HG03457 (cell line): ENCODE results near the gene DUSP7.
"Not testable (repeated sequence)": the region's sequence is repeated elsewhere in the genome, so short reads cannot be mapped to it uniquely, and the experiment has no call there.

ENCODE experiments used
- ATAC-seq: cut with Tn5 transposase; IDR thresholded peaks from one replicate; pipeline ENCODE4 v1.9.1; 2021; ENCODE audit warnings: moderate number of reproducible peaks; ENCODE audit not compliant: unreplicated experiment

DUSP7 gene

GRCh38 chr3:52049503-52049902 lies 6.9 kb downstream of the DUSP7 start:
- no peak for ATAC-seq

- no peak for ATAC-seq
Measured at GRCh38 chr3:52047295-52047960, 8.9 kb downstream of the DUSP7 start.

- no peak for ATAC-seq
Measured at GRCh38 chr3:52046902-52047239, 9.5 kb downstream of the DUSP7 start.

- ATAC-seq: no peak
Measured at GRCh38 chr3:52046186-52046901, 10.0 kb downstream of the DUSP7 start.

GRCh38 chr3:52044869-52045619 lies 11.3 kb downstream of the DUSP7 start:
- ATAC-seq: no peak

GRCh38 chr3:52043750-52044149 lies 12.6 kb downstream of the DUSP7 start:
- no peak for ATAC-seq

- not testable (repeated sequence) for ATAC-seq
Measured at GRCh38 chr3:52043039-52043438, 13.3 kb downstream of the DUSP7 start.

GRCh38 chr3:52041118-52041731 lies 15.1 kb downstream of the DUSP7 start:
- ATAC-seq: no peak

GRCh38 chr3:52040600-52040999 lies 15.8 kb downstream of the DUSP7 start:
- ATAC-seq: no peak

GRCh38 chr3:52039846-52040245 lies 16.5 kb downstream of the DUSP7 start:
- ATAC-seq: no peak

GRCh38 chr3:52039426-52039825 lies 16.9 kb downstream of the DUSP7 start:
- no peak for ATAC-seq

- no peak for ATAC-seq
Measured at GRCh38 chr3:52038227-52038626, 18.1 kb downstream of the DUSP7 start.

- no peak for ATAC-seq
Measured at GRCh38 chr3:52037291-52037690, 19.1 kb downstream of the DUSP7 start.

GRCh38 chr3:52036829-52037228 lies 19.5 kb downstream of the DUSP7 start:
- ATAC-seq: no peak

- peak; percentile 63 for ATAC-seq
Measured at GRCh38 chr3:52036222-52036694, 20.1 kb downstream of the DUSP7 start.

GRCh38 chr3:52034651-52035050 lies 21.7 kb downstream of the DUSP7 start:
- no peak for ATAC-seq

GRCh38 chr3:52034212-52034611 lies 22.2 kb downstream of the DUSP7 start:
- ATAC-seq: no peak

GRCh38 chr3:52033748-52034147 lies 22.6 kb downstream of the DUSP7 start:
- not testable (repeated sequence) for ATAC-seq

- ATAC-seq: no peak
Measured at GRCh38 chr3:52032702-52033408, 23.5 kb downstream of the DUSP7 start.

- no peak for ATAC-seq
Measured at GRCh38 chr3:52031896-52032295, 24.5 kb downstream of the DUSP7 start.
